GM19023 (cell line): ENCODE data around the gene SLC22A23.

Experiments
- ATAC-seq: cut with Tn5 transposase; IDR thresholded peaks from one replicate; pipeline ENCODE4 v1.9.1; 2021; ENCODE audit warnings: mild to moderate bottlenecking, moderate library complexity; ENCODE audit not compliant: unreplicated experiment

The SLC22A23 gene

DNA sequence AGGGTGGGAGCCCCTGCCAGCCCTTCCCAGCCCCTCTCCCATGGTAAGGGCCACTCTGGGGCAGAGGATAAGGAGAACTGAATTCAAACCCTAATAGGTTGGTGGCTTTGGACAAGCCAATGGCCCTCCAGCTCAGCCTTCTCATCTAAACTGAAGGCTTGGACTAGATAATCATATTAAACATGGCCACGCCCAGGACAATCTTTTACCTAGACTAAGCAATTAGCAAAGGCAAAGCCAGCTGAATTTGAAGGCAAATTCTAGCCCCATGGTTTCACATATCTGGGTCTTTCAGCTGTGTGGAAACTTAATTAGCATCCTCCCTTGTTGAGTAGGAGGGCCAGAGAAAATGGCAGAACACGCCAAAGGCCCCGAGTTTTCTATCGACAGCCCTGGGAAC, 10.7 kb downstream of the SLC22A23 start:
- ATAC-seq = no peak

DNA sequence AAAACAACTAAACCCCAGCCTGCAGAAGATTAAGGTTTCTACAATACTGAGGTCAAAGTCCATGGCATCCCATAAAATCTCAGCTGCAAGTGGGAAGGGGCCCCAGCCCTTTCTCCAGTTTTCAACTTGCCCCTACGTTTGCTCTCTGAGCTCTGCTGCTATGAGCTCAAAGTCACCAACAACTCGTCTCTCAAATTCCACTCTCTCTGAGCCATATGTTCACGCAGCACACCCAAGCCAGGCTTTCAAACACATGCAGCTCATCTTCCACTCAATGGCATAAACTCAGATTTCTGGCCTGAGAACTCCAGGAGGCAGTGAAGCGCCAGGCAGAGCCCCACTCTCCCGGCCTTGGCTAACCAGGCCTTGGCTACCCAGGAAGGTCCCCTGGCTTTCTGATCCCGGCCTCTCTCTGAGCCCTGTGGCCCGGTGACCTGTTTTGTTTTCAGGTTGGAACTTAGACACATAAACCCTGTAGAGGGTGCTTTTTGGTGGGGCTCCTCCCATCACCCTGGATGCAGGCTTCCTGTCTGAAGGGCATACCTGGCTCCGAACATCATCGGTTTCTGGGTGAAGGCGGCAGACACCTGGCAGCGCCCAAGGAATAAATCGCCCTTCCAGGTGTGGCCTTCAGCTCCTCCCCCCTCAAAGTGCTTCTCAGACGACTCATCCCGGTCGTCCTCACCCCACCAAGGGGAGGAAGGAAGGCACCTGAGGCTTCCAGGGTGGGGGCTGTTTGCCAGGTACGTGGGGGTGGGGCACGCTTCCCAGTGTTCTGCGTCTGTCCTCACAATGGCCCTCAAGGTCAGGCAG, 12.4 kb downstream of the SLC22A23 start:
- no peak for ATAC-seq

DNA sequence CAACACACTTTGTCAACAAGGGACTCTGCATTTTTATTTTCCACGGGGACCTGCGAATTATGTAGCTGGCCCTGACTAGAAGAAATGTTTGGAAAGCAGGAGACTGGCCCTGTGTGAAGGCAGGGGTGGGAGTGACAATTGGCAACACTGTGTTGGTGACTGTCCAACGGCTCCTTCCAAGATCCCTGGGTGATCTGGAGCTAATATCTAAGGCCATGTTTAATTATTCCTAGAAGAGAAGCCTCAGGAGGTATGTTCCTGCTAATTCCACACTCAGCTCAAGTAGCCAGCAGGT, 13.7 kb downstream of the SLC22A23 start:
- no peak for ATAC-seq

DNA sequence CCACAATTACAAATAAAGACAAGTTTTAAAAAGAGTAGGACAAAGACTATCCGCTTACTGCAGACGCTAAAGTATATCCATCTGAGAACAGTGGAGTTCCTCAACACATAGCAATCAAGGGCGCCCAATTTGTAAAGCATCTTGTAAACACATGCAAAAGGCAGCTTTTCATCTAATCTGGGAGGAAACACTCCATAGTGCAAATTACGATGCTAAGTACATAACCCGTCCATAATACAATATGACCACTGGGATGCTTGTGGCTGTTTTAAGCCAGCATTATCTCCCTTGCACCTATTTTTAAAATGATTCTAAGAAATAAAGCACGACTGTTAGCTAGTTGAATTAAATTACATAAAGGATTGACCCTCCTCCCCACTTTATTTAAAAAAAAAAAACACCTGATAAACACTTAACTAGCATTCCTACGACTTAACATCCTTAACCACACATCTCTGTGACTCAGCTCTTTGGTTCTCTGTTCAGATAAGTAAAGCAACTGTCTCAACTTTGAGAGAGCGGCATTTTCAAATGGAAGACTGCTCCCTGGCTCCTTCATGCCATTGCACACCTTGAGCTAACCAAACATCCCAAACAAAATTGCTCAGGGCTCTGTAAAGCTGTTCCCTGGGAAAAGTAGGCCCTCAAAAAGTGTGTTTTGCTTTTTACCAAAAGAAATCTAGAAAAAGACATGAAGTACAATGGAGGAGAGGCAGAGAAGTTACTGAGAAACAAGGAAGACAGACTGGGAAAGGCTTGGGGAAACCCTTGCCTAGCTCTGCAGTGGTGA, 14.2 kb downstream of the SLC22A23 start:
- ATAC-seq = no peak

DNA sequence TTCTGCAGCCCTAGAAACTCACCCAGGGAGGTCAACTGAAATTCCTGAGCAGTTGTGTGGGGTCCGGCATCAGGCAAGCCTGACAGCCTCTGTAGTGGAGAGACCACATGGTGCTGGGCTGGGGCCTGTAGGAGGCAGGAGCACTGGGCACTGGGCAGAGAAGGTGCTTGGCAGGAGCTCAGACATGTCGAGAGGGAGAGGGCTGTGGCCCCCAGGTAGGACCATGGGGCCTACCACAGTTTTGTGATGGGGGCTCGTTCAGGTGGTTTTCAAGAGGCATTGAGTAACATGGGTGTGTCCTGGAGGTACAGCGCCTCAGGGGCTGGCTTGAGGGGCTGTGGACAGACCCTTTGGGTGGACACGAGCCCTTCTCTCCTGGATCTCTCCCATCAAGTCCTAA, 15.9 kb downstream of the SLC22A23 start:
- ATAC-seq = no peak

DNA sequence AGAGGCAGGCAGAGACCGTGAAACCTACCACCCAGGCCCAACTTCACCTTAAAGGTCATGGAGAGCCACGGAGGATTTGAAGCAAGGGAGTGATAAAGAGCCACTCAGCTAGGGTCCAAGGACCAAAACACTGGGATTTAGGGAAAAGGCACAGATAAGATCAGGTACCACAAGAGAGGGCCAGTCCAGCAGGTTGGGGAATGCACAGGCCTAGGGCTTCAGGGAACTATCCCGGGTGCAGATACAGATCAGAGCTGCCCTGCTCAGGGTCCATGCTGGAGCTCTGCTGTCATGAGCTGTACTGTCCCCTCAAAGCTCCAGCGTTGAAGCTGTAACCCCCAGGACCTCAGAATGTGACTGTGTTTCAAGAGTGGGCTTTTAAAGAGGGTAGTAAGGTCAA, 16.9 kb downstream of the SLC22A23 start:
- ATAC-seq = no peak

DNA sequence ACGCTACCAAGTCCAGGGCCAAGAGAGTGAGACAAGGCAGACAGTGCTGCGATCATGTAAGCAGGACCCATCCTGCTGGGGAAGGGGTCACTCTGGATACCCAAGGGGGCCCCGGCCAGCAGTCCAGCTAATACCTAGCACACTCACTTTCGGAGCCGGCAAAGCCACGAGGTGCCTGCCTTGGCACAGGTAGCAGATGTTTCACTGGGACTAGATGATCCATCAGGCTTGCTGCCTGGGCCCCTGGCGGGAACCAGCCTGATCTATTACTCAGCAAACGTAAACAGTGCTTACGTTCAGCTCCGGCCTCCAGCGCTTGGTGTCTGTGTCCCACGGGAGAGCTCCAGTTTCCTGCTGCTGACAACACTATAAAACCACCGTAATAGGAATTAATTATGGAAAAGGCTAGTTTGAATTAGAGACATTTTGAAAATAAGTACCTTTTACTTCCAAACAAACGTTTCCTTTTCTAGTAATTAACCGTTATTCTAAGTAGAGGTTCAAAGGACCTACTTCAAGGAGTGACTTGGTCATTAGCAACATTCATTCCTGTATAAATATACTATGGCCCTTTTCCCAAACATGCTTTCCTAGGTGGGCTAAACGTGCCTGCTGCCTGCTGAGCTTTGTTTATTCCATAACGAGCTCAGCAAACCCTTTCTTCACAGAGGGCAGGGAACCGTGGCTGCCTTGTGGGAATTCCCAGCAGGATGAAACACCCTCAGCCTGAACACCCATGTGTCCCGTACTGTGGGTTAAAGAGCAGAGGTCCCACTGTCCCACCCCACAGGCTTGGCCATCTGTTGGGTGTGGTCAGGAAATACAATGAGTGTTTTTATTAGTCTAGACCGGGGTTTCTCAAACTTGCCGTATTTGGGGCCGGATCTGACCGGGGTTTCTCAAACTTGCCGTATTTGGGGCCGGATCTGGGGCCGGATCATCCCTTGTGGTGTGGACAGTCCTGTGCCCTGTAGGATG, 18.4 kb downstream of the SLC22A23 start:
- ATAC-seq = no peak

DNA sequence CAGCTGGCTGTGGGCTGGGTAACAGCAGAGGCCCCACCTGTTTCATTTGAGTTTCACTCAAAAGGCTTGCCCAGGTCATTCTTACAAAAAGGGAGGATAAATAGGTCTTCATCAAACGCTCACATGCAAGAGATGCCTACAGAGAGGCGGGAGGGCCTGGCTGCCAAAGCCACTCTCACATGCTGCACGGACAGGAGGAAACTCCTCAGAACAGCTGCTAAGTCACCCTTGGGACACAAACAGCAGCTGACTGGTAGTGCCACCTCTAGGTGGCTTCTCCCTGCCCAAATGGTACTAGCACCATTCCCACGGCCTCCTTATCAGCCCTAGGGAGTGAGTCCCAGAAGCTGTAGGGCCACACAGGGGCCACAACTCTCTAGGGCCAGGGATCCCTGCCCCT, 23.8 kb downstream of the SLC22A23 start:
- no peak for ATAC-seq

DNA sequence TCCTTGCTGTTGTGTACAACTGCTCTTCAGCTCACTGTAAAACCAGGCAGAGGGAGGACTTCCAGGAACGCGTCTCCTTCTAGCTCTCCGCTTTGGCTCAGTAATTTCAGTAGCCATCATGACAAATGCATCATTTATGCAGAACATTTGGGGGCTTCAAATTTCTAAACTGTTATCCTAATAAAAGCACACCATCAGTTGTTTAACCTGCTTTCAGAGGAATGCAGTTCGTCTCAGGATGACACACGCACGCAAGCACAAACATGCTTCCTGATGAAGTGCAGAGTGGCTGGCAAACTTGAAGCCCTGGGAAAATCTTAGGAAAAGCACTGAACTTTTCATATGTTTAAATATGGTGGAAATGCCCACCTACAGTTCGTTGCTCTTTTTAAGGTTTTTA, 24.4 kb downstream of the SLC22A23 start:
- ATAC-seq = no peak

DNA sequence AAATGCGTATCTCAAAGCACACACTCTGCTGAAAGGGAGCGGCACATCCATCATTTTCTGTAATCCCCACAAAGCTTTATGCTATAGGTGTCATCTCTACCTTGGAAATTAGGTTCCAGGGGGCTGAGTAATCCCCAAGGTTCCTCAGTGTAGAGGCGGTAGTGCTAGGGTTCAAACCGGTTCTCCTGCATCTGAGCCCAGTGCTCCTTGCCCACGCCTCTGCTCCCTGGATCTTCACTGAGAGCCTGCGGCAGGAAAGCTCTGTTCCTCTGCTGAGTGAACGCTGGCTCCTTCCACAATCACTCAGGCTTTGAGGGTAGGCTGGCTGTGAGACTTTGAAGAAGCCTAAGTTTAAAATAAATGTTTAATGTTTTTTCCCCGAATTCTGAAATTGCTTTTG, 24.9 kb downstream of the SLC22A23 start:
- no peak for ATAC-seq

DNA sequence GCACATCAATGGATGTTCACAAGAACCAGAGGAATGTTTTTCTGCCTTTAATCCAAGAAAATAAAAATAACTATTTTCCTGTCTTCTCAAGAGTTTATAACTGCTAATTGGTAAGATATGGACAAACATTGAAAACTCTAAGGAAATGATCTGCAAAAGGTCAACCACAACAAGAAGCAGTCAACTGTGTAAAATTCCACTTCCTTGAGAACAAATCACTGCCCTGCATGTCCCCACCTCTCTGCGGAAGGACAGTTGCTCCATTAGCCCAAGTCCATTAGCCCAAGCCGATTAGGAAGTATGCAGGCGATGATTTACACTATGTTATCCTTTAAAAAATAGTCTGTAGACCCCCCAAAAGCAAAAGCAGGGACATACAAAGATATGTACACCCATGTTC, 27.6 kb downstream of the SLC22A23 start:
- ATAC-seq = no peak

DNA sequence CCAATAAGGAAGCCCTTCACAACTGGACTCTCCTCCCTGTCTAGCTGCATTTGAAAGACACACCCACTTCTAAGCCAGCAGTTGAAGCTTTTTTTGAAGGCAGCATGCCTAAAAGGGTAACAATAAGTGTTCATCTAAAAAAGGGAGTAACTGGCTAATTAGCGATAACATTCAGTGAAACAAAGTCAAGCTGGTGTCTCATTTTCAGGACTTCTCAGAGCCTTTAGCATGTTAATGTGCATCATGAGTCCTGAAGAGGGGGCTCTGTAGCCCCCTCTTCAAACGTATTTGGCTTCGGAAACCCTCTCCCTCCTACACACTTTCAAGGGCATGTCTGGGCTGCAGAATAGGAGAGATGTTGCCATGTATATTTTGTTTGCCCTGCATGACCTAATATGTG, 28.1 kb downstream of the SLC22A23 start:
- no peak for ATAC-seq

DNA sequence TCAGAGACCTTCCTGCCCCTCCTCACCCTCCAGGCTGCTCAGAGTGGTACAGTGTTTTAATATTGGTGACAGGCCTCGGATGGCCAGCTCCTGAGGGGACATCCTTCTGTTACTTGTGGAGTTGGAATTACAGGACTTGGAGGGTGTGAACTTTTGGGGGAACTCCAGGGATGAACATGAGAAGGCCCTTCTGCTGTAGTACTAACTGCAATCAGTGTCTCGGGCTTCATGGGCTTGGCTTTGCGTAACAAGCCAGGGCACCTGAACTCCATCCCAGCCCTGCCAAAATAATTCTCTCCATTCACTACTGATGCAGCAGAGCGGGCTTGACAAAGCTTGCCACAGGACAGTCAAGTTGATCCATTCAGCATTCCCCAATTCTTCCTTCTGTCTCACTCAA, 28.6 kb downstream of the SLC22A23 start:
- ATAC-seq = no peak

DNA sequence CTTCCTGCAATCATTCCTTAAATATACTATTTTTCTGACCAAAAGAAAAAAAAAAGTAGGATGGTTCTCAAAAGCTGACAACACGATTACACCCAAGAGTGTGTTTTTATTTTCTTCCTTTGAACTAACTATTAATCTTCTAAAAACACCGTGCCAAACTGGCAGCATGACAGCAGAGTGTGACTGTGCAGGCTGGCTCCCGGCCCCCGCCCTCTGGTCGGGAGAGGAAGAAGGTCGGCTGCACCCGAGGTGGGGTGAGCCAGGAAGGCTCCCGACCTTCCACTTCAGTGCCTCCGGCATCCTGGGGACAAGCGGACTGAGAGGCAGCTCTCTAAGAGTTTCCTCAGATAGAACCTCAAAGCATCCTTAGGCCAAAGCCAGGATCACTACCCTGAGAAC, 29.2 kb downstream of the SLC22A23 start:
- no peak for ATAC-seq

DNA sequence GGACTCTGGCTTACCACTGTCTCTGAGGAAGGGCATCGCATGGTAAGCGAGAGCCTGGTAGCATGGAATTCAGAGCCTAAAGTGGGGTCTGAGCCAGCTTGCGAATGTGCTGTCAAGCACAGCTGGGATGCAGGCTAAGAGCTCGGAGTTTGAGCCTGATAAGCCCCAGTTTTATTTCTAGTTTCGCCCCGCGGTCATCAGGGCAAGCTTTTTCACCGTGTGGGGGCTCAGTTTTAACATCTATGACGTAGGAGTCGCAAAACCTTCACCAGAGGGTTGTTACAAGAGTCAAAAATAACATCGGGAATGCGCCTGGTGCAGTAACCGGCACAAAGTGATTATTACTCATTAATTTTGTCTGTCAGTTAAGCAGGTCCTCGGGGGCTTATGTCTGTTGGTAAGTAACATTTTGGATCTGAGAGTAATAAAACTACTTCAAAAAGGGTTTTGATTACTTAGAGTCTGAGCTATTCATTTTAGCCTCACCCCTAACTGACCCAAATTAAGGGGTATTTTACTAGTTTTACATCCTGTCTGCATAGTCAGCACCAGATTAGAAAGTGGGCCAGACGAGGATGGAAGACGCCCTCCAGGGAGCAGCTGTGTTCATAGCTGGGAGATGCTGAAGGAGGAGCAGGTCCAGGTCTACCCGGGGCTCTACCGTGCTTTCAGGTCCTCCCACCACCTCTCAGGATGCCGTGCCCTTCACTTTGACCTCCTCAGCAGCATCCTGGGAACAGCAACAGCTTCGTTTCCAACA, 29.7 kb downstream of the SLC22A23 start:
- no peak for ATAC-seq

DNA sequence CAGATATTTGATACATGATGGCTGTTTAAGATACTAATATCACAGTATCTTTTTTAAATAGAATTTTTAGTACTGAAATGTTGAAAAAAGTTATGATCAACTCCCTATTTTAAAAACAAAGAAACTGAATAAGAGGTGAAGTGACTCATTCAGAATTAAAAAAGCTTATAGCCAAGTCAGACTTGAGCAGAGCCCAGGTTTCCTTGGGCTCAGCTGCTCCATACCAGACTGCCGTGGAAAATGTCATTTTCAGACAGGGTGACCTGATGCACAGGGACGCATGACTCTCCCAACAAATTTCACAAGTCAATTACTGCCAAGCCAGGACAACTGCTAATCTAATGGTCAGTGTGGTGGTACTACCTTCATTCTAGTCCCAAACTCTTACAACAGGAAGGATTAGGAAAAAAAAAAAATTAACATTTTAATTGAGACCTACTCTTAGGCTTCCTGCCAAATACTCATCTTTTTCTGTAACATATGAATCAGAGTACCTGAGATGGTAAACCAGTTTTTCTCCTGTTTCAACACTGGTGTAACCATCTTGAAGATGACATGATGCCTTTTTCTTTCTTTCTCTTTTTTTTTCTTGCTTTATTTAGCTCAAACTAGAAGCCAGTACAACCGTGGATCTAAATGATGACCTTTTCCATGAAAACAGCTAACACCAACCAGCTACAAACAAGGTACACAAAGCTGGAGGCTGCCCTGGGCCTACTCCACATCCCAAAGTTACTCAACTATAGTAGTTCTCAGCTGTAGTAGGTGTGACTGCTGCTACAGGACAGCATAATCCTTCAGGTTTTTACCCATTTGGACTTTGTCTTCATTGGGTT, 30.5 kb downstream of the SLC22A23 start:
- no peak for ATAC-seq

DNA sequence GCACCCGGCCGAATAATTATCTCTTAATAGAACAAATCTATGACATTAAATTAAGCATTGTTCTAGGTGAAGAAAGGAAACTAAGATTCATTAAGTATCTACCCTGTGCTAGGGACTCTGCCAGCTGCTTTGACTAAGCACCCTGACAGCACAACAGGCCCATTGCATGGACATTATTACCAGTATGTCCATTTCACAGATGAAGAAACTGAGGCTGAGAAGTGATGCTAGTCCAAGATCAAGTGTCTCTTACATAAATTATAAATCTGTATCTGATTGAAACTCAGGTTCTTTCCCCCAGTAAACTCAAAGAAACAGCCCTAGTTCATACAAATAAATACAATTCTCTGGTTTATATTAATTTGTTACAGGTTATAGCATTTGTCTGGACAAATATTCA, 31.3 kb downstream of the SLC22A23 start:
- no peak for ATAC-seq

DNA sequence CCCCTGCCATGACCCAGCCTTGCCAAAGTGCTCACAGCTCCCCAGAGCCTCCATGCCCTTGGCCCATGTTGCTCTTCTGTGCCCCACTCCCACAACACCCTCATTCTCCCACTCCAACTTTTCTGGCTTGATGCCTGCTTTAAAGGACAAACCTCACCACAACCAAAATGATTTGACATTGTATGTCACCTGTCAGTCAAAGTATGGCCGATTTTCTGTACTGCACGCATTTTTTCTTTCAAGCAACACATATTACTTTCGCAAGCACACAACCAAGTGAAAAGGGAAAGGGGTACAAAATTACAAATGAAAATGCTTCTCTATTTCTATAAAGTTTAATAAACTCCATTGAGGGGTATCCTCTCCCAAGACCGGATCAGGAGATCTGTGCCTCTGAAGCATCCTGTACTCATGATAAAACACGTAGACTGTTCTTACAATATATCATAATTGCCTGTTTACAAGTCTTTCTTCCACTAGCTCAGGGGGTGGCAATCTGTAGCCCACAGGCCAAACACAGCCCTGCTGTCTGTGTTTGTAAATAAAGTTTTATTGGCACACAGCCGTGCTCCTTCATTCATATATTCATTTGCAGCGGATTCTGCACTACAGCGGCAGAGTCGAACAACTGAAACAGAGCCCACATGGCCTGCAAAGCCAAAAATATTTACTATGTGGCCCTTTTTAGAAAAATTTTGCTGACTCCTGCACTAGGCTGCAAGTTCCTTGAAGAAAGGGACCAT, 32.5 kb downstream of the SLC22A23 start:
- ATAC-seq = no peak
